Suprapubic skin (tissue), 4 donors: ENCODE measurements around the gene TEX9. TPM values are rescaled to one million over a fixed set of nuclear protein-coding genes. Genes with fewer than 3 reads are reported as not detected.

Source experiments
- DNase-seq, 2 donors: peaks; one replicate each; pipeline ENCODE4 v3.0.0-alpha.2; 2019; ENCODE audit warnings: low spot score in 2 of 2
- H3K27ac ChIP-seq: fragments of 200-600 bp; sonication (generic); one replicate; pipeline ENCODE4 v1.5.1; 2019
- H3K27me3 ChIP-seq: fragments of 200-600 bp; sonication (generic); one replicate; pipeline ENCODE4 v1.5.1; 2019
- H3K36me3 ChIP-seq: fragments of 200-600 bp; sonication (generic); one replicate; pipeline ENCODE4 v1.5.1; 2019
- H3K4me1 ChIP-seq: fragments of 200-600 bp; sonication (generic); one replicate; pipeline ENCODE4 v1.5.1; 2019
- H3K4me3 ChIP-seq: fragments of 200-600 bp; sonication (generic); one replicate; pipeline ENCODE4 v1.5.1; 2019; ENCODE audit warnings: mild to moderate bottlenecking
- H3K9me3 ChIP-seq: fragments of 200-600 bp; sonication (generic); one replicate; pipeline ENCODE4 v1.5.1; 2019
- EP300 ChIP-seq: sonication (generic); formaldehyde crosslinking; IDR thresholded peaks from one replicate; pipeline ENCODE4 v1.6.1; 2017; ENCODE audit warnings: antibody characterized with exemption
- POLR2A ChIP-seq, 2 donors: fragments of 450-650 bp; IDR thresholded peaks; one replicate each; pipeline ENCODE4 v1.6.1; 2017; ENCODE audit warnings: antibody characterized with exemption in 2 of 2, mild to moderate bottlenecking in 2 of 2, moderate library complexity in 2 of 2
- POLR2AphosphoS5 ChIP-seq, 3 donors: sonication (generic); formaldehyde crosslinking; IDR thresholded peaks; one replicate each; pipeline ENCODE4 v1.6.1; 2017; ENCODE audit warnings: antibody characterized with exemption in 3 of 3
- WGBS: methylation state at CpG from one replicate; pipeline ENCODE4 v1.1.5; 2018; 5-methylcytosine and 5-hydroxymethylcytosine counted together
- total RNA-seq, 4 donors: library from RNA; depleted of rRNA; stranded (reverse); fragments of >200 nt; gene quantifications; one replicate each; pipeline ENCODE4 v1.1.0, GENCODE V29; 2016
- TF ChIP-seq, protein P1 (sequence below), 2 donors: fragments of 200-600 bp in 1 of 2; fragments of 450-650 bp in 1 of 2; sonication (generic) in 1 of 2; IDR thresholded peaks; one replicate each; pipeline ENCODE4 v1.5.1; 2016 to 2019; ENCODE audit warnings: antibody characterized with exemption in 2 of 2, mild to moderate bottlenecking in 1 of 2, moderate library complexity in 1 of 2

Gene TEX9
- total RNA-seq, 4 donors from 2014 or later: 6.5 to 16.6 (median 8.9) TPM

DNA sequence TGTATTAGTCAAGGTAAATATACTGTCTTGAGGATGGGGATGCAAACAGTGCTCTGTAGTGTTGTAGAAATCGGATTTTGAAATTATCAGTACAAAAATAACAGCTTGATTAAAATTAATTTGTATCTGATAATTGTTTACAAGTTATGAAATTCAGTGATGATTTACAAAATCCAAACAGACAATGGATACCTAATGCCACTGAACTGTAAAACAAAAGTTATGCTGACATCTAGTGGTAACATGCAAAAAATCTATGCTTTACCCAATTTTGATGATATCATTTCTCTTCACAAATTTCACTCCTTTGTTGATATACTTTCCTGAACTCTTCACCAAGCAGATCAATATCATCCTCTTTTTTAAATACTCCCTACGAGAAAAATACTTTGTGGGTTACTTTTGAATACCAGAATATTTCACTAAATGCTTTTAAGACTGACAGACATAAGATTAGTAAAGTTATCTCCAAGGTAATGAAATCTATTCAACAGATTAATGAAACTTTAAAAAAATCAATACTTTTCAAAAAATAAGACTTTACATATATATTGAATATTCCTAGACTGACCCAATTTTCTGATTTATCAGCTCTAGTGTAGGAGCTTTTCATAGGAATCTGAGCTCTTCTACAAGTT, 63.7 kb downstream of the TEX9 start:
- H3K27me3 ChIP-seq: no peaks in the 10 kb centered on the region
- no peaks in the 10 kb centered on the region for H3K4me1 ChIP-seq
- no peak overlapping the region for H3K4me3 ChIP-seq
- no peak overlapping the region for H3K27ac ChIP-seq
- H3K36me3 ChIP-seq: peaks cover 8% of the 10 kb centered on the region
- WGBS: 15% methylated on average over 2 of the region's 2 CpGs
- no peak for DNase-seq
- H3K9me3 ChIP-seq: no peaks in the 10 kb centered on the region
- TF ChIP-seq, protein P1, sequence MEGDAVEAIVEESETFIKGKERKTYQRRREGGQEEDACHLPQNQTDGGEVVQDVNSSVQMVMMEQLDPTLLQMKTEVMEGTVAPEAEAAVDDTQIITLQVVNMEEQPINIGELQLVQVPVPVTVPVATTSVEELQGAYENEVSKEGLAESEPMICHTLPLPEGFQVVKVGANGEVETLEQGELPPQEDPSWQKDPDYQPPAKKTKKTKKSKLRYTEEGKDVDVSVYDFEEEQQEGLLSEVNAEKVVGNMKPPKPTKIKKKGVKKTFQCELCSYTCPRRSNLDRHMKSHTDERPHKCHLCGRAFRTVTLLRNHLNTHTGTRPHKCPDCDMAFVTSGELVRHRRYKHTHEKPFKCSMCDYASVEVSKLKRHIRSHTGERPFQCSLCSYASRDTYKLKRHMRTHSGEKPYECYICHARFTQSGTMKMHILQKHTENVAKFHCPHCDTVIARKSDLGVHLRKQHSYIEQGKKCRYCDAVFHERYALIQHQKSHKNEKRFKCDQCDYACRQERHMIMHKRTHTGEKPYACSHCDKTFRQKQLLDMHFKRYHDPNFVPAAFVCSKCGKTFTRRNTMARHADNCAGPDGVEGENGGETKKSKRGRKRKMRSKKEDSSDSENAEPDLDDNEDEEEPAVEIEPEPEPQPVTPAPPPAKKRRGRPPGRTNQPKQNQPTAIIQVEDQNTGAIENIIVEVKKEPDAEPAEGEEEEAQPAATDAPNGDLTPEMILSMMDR (IDR thresholded peaks at IDR 0.05): peak in 1 of 2 donors; percentile 7
- TF ChIP-seq POLR2A (IDR thresholded peaks at IDR 0.05): no peak

DNA sequence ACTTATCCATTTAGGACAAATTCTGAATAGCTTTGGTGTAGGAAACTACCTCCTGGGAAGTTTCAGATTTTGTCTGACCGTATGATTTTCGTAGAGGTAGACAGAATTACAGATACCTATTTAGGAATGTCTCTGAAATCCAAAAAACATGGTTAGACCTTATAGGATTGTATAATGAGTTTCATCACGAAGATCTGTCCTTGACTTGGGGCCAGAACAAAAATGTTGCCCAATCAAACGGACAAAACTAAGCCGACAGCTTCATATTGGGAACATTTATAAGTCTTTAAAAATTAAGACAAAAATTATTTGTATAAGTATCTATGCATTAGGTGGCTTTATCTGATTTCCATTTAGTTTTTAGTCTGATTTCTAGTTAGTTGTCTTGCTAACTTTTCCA, 67.1 kb downstream of the TEX9 start:
- Histone ChIP-seq H3K9me3 (no peaks in the 10 kb centered on the region), H3K27ac (no peak overlapping the region), H3K36me3 (peaks cover 8% of the 10 kb centered on the region), H3K27me3 (no peaks in the 10 kb centered on the region), H3K4me3 (no peak overlapping the region), H3K4me1 (no peaks in the 10 kb centered on the region)
- TF ChIP-seq POLR2A (IDR thresholded peaks at IDR 0.05) (no peak), EP300 (no peak), POLR2AphosphoS5 (IDR thresholded peaks at IDR 0.05) (no peak)
- TF ChIP-seq, protein P1 (IDR thresholded peaks at IDR 0.05): no peak
- WGBS: 92% methylated on average over 5 of the region's 5 CpGs
- DNase-seq: no peak

DNA sequence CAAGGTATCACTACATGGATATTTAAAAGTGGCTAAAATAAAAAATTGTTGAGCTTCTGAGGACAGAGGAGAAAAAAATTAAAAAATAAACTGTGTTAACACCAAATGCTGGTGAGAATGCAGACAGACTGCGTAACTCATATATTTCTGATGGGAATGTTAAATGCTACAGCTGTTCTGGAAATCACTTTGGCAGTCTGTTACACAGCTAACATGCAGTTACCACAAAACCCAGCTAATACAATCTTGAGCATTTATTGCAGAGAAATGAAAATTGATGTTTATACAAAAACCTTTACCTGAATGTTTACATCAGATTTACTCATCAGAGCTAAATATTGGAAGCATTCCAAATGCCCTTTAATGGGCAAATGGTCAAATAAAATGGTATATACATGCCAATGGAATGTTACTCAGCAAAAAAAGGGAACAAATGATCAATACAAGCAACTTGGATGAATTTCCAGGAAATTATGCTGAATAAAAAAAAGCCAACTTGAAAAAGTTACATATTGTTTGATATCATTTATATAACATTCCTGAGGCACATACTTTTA, 75.1 kb downstream of the TEX9 start:
- Histone ChIP-seq H3K27me3 (no peaks in the 10 kb centered on the region), H3K9me3 (no peaks in the 10 kb centered on the region), H3K4me3 (no peak overlapping the region), H3K27ac (no peak overlapping the region), H3K4me1 (no peaks in the 10 kb centered on the region), H3K36me3 (no peaks in the 10 kb centered on the region)
- TF ChIP-seq, protein P1 (IDR thresholded peaks at IDR 0.05): no peak
- no peak for TF ChIP-seq POLR2A (IDR thresholded peaks at IDR 0.05)
- no peak for TF ChIP-seq EP300
- TF ChIP-seq POLR2AphosphoS5 (IDR thresholded peaks at IDR 0.05): no peak
- DNase-seq: no peak
- 100% methylated on average over 1 of the region's 1 CpG for WGBS

DNA sequence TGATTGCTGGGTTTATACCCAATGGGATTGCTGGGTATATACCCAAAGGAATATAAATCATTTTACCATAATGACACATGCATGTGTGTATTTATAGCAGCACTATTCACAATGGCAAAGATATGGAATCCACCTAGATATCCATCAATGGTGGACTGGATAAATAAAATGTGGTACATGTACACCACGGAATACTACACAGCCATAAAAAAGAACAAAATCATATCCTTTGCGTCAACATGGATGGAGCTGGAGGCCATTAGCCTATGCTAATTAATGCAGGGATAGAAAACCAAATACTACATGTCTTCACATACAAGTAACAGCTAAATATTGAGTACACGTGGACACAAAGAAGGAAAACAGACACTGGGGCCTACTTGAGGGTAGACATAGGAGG, 77.1 kb downstream of the TEX9 start:
- 94% methylated on average over 3 of the region's 3 CpGs for WGBS
- no peak overlapping the region for H3K4me3 ChIP-seq
- H3K4me1 ChIP-seq: no peaks in the 10 kb centered on the region
- no peak overlapping the region for H3K27ac ChIP-seq
- H3K36me3 ChIP-seq: no peaks in the 10 kb centered on the region
- no peaks in the 10 kb centered on the region for H3K9me3 ChIP-seq
- no peak for DNase-seq
- TF ChIP-seq POLR2AphosphoS5 (IDR thresholded peaks at IDR 0.05): no peak
- no peak for TF ChIP-seq EP300
- TF ChIP-seq POLR2A (IDR thresholded peaks at IDR 0.05): no peak
- TF ChIP-seq, protein P1 (IDR thresholded peaks at IDR 0.05): no peak
- H3K27me3 ChIP-seq: no peaks in the 10 kb centered on the region

DNA sequence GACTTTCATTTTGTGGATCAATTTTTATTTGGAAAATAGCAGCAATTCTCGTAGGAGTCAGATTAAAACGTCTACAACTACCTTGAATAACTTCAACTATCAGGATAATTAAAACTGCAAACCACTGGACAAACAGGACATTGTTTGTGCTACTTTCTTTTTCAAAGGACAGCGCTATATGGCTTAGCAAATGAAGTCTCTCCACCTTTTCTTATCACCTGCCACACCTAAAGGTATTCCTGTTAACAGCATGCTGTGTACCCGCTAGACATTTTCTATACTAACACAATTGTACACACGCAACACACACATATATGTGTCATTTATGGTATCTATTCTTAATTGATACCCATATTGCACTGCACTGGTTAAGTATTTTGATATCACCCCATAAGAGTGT, 80.5 kb downstream of the TEX9 start:
- Histone ChIP-seq H3K4me1 (no peaks in the 10 kb centered on the region), H3K27ac (no peak overlapping the region), H3K27me3 (no peaks in the 10 kb centered on the region), H3K4me3 (no peak overlapping the region), H3K36me3 (no peaks in the 10 kb centered on the region), H3K9me3 (no peaks in the 10 kb centered on the region)
- 92% methylated on average over 5 of the region's 5 CpGs for WGBS
- no peak for DNase-seq
- TF ChIP-seq POLR2A (IDR thresholded peaks at IDR 0.05) (no peak), POLR2AphosphoS5 (IDR thresholded peaks at IDR 0.05) (no peak), EP300 (no peak)
- TF ChIP-seq, protein P1 (IDR thresholded peaks at IDR 0.05): no peak
